ENCODE measurements around the gene CLCNKB.

CLCNKB gene

DNA sequence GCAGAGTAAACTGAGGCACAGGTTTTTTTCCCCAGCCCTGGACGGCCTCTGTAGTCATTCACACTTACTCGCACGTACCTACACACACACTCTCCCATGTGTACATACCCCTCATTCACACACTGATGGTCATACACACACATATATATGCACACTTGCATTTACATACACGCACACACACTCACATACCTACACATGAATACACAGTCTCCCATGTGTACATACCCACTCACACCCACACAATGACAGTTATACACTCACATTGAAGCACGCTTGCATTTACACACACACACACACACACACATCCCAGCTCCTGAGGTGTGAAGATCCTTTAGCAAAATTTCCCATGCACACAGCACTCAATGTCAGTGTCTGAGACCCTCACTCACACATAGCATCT is 30.6 kb downstream of the CLCNKB start:
- Histone ChIP-seq H3K4me2 (ENCODE audit: low read length) (peak overlapping the region; percentile 91), H4K20me1 (ENCODE audit: control insufficient read depth, insufficient read depth, low read depth, low read length) (no peaks in the 10 kb centered on the region; the same call in 1 of the 2 replicates), H3K27ac (ENCODE audit: low read depth, low read length) (no peak overlapping the region), H3K4me1 (ENCODE audit: control insufficient read depth, low read length) (peaks cover 12% of the 10 kb centered on the region), H3K36me3 (ENCODE audit: control insufficient read depth, low read length) (no peaks in the 10 kb centered on the region), H3K79me2 (ENCODE audit: control insufficient read depth, low read length) (no peaks in the 10 kb centered on the region), H3K9me2 (replicated peaks; ENCODE audit: control insufficient read depth, low read length) (no peaks in the 10 kb centered on the region), H3K4me3 (ENCODE audit: low read length) (no peak overlapping the region; the same call in 1 of the 2 replicates), H3K27me3 (ENCODE audit: control insufficient read depth, low read length) (peaks cover 45% of the 10 kb centered on the region), H3K9me3 (ENCODE audit: control insufficient read depth, insufficient read depth, low read length) (no peaks in the 10 kb centered on the region), H3F3A (ENCODE audit: control insufficient read depth, insufficient read depth) (0 out of 2 replicates have a peak, but pooled peaks cover 3% of the 10 kb centered on the region)
- no peak for TF ChIP-seq EZH2phosphoT487 (IDR thresholded peaks at IDR 0.05; ENCODE audit: borderline replicate concordance, low read length)
- TF ChIP-seq, protein P1, sequence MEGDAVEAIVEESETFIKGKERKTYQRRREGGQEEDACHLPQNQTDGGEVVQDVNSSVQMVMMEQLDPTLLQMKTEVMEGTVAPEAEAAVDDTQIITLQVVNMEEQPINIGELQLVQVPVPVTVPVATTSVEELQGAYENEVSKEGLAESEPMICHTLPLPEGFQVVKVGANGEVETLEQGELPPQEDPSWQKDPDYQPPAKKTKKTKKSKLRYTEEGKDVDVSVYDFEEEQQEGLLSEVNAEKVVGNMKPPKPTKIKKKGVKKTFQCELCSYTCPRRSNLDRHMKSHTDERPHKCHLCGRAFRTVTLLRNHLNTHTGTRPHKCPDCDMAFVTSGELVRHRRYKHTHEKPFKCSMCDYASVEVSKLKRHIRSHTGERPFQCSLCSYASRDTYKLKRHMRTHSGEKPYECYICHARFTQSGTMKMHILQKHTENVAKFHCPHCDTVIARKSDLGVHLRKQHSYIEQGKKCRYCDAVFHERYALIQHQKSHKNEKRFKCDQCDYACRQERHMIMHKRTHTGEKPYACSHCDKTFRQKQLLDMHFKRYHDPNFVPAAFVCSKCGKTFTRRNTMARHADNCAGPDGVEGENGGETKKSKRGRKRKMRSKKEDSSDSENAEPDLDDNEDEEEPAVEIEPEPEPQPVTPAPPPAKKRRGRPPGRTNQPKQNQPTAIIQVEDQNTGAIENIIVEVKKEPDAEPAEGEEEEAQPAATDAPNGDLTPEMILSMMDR (IDR thresholded peaks at IDR 0.05; ENCODE audit: low read depth, low read length, poor library complexity, severe bottlenecking): no peak

- no peak overlapping the region for H3K4me3 ChIP-seq (ENCODE audit: low read length)
- H4K20me1 ChIP-seq (ENCODE audit: control insufficient read depth, insufficient read depth, low read depth, low read length): no peaks in the 10 kb centered on the region; the same call in 1 of the 2 replicates
- H3K9me2 ChIP-seq (replicated peaks; ENCODE audit: control insufficient read depth, low read length): no peaks in the 10 kb centered on the region
- no peaks in the 10 kb centered on the region for H3K9me3 ChIP-seq (ENCODE audit: control insufficient read depth, insufficient read depth, low read length)
- H3K4me1 ChIP-seq (ENCODE audit: control insufficient read depth, low read length): peaks cover 14% of the 10 kb centered on the region
- 0 out of 2 replicates have a peak, but pooled peaks cover 3% of the 10 kb centered on the region for H3F3A ChIP-seq (ENCODE audit: control insufficient read depth, insufficient read depth)
- peaks cover 41% of the 10 kb centered on the region for H3K27me3 ChIP-seq (ENCODE audit: control insufficient read depth, low read length)
- H3K79me2 ChIP-seq (ENCODE audit: control insufficient read depth, low read length): no peaks in the 10 kb centered on the region
- H3K36me3 ChIP-seq (ENCODE audit: control insufficient read depth, low read length): no peaks in the 10 kb centered on the region
- no peak overlapping the region for H3K27ac ChIP-seq (ENCODE audit: low read depth, low read length)
- no peak overlapping the region for H3K4me2 ChIP-seq (ENCODE audit: low read length)
- TF ChIP-seq, protein P1 (IDR thresholded peaks at IDR 0.05; ENCODE audit: low read depth, low read length, poor library complexity, severe bottlenecking): no peak
- TF ChIP-seq EZH2phosphoT487 (IDR thresholded peaks at IDR 0.05; ENCODE audit: borderline replicate concordance, low read length): no peak
Observed at GRCh38 chr1:16075337-16076030, 31.9 kb downstream of the CLCNKB start.

DNA sequence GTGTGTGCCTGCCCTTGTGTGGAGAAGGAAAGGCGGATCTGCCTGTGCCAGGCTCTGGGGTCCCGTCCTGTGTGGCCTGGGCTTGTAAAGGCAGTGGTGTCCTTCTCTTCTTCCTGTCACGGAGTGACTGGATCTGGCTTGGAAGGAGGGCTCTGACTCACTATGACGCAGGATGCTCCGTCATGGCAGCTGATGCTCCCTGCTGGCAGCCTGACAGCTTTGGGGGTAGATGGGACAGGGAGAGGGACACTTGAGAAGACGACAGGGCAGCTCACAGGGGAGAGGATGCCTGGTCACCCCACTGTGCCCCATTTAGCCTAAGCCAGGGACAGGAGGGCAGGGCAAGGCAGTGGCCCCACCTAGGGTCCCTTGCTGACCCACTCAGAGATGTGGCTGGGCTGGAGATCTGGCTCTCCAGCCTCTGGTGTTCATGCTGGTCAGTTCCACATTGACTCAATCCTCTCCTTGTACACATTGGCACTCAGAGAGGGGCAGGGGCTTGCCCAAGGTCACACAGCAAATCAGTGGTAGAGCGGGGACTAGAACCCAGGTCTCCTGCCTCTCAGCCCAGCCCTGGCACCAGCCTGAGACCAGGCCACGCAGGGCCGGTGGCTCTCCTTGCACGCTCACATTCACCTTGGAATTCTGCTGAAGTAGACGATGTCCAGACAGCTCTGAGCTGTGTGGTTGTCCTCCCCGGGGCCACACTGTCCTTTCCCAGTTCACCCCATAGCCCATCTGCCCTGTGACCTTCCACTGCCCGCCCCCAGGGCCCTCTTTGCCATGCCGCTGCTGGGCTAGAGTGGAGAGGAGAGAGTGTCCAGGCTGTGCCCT is 32.7 kb downstream of the CLCNKB start:
- Histone ChIP-seq H3K4me2 (ENCODE audit: low read length) (no peak overlapping the region), H3K4me1 (ENCODE audit: control insufficient read depth, low read length) (peaks cover 14% of the 10 kb centered on the region), H3K36me3 (ENCODE audit: control insufficient read depth, low read length) (no peaks in the 10 kb centered on the region), H3K79me2 (ENCODE audit: control insufficient read depth, low read length) (no peaks in the 10 kb centered on the region), H3K27me3 (ENCODE audit: control insufficient read depth, low read length) (peaks cover 34% of the 10 kb centered on the region), H3F3A (ENCODE audit: control insufficient read depth, insufficient read depth) (0 out of 2 replicates have a peak, but pooled peaks cover 3% of the 10 kb centered on the region), H4K20me1 (ENCODE audit: control insufficient read depth, insufficient read depth, low read depth, low read length) (no peaks in the 10 kb centered on the region; the same call in 1 of the 2 replicates), H3K4me3 (ENCODE audit: low read length) (no peak overlapping the region), H3K27ac (ENCODE audit: low read depth, low read length) (no peak overlapping the region), H3K9me3 (ENCODE audit: control insufficient read depth, insufficient read depth, low read length) (no peaks in the 10 kb centered on the region), H3K9me2 (replicated peaks; ENCODE audit: control insufficient read depth, low read length) (no peaks in the 10 kb centered on the region)
- TF ChIP-seq EZH2phosphoT487 (IDR thresholded peaks at IDR 0.05; ENCODE audit: borderline replicate concordance, low read length): no peak
- TF ChIP-seq, protein P1 (IDR thresholded peaks at IDR 0.05; ENCODE audit: low read depth, low read length, poor library complexity, severe bottlenecking): no peak

All from DOHH2 (cell line).